ENCODE results near the gene KRT83. TPM values are rescaled to one million over a fixed set of nuclear protein-coding genes. Genes with fewer than 3 reads are reported as not detected.

Gene KRT83
- total and polyA plus RNA-seq, 10 of the 15 experiments (the other 5 are each of a cell fraction or from before 2014, with no cell fraction given) = not detected

DNA sequence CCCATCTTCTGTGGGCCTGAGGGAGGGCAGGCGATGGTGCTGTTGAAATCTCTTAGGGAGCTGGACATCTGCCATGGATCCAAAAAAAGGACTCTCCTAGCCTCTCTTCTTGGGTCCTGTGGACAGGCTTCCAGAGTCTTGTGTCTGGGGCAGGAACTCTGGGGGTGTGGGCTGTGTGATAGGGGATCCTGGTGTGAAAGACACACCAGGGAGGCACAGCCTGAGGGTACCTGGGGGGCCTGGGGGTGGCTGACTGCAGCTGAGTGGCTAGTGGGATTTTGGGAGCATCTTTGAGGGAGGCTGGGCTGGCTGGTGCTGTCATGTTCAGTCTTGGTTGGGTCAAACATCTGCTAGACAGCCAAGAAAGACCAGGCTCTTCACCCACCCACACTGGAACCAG lies 1.8 kb upstream of the KRT83 start:
- Histone ChIP-seq H3K79me2 (ENCODE audit: control insufficient read depth, insufficient read depth, low read length) (no peaks in the 10 kb centered on the region), H3K27me3 (replicated peaks in 1 of 2; ENCODE audit: control insufficient read depth in 2 of 2, insufficient read depth in 2 of 2, low read length in 1 of 2) (peaks cover 3 to 8% of the 10 kb centered on the region in 2 experiments), H3K4me1 (ENCODE audit: control insufficient read depth, insufficient read depth, low read length) (peaks cover 6% of the 10 kb centered on the region), H3K4me2 (ENCODE audit: control insufficient read depth, insufficient read depth) (no peak overlapping the region), H3K9me3 (replicated peaks; ENCODE audit: control insufficient read depth, insufficient read depth, low read length) (no peaks in the 10 kb centered on the region), H3K4me3 (no peak overlapping the region), H4K20me1 (ENCODE audit: control insufficient read depth, insufficient read depth) (no peaks in the 10 kb centered on the region), H3K9ac (ENCODE audit: control insufficient read depth, insufficient read depth, low read length) (no peak overlapping the region), H3K36me3 (ENCODE audit: control insufficient read depth in 2 of 2, insufficient read depth in 2 of 2, low read length in 1 of 2) (no peaks in the 10 kb centered on the region), H2AFZ (ENCODE audit: control insufficient read depth, low read depth, low read length) (no peak overlapping the region), H3K27ac (ENCODE audit: control insufficient read depth, insufficient read depth) (no peak overlapping the region)
- TF ChIP-seq, protein P1, sequence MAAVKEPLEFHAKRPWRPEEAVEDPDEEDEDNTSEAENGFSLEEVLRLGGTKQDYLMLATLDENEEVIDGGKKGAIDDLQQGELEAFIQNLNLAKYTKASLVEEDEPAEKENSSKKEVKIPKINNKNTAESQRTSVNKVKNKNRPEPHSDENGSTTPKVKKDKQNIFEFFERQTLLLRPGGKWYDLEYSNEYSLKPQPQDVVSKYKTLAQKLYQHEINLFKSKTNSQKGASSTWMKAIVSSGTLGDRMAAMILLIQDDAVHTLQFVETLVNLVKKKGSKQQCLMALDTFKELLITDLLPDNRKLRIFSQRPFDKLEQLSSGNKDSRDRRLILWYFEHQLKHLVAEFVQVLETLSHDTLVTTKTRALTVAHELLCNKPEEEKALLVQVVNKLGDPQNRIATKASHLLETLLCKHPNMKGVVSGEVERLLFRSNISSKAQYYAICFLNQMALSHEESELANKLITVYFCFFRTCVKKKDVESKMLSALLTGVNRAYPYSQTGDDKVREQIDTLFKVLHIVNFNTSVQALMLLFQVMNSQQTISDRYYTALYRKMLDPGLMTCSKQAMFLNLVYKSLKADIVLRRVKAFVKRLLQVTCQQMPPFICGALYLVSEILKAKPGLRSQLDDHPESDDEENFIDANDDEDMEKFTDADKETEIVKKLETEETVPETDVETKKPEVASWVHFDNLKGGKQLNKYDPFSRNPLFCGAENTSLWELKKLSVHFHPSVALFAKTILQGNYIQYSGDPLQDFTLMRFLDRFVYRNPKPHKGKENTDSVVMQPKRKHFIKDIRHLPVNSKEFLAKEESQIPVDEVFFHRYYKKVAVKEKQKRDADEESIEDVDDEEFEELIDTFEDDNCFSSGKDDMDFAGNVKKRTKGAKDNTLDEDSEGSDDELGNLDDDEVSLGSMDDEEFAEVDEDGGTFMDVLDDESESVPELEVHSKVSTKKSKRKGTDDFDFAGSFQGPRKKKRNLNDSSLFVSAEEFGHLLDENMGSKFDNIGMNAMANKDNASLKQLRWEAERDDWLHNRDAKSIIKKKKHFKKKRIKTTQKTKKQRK (IDR thresholded peaks at IDR 0.05; ENCODE audit: low read depth, low read length) = no peak
- TF ChIP-seq MTA2 (IDR thresholded peaks at IDR 0.05; ENCODE audit: low read depth) = no peak
- no peak for TF ChIP-seq HDGF (IDR thresholded peaks at IDR 0.05)
- no peak for TF ChIP-seq SMAD1 (IDR thresholded peaks at IDR 0.05; ENCODE audit: low read depth, partially characterized antibody)
- TF ChIP-seq POLR2A (IDR thresholded peaks at IDR 0.05; ENCODE audit: low read depth, low read length) = no peak
- TF ChIP-seq, protein P2, sequence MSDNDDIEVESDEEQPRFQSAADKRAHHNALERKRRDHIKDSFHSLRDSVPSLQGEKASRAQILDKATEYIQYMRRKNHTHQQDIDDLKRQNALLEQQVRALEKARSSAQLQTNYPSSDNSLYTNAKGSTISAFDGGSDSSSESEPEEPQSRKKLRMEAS (IDR thresholded peaks at IDR 0.05; ENCODE audit: low read depth, low read length) = no peak
- no peak for TF ChIP-seq NR2C1 (IDR thresholded peaks at IDR 0.05)
- no peak for TF ChIP-seq NFXL1 (IDR thresholded peaks at IDR 0.05; ENCODE audit: borderline replicate concordance)
- no peak for TF ChIP-seq TCF12 (IDR thresholded peaks at IDR 0.05; ENCODE audit: low read depth, low read length)
- TF ChIP-seq, protein P3, sequence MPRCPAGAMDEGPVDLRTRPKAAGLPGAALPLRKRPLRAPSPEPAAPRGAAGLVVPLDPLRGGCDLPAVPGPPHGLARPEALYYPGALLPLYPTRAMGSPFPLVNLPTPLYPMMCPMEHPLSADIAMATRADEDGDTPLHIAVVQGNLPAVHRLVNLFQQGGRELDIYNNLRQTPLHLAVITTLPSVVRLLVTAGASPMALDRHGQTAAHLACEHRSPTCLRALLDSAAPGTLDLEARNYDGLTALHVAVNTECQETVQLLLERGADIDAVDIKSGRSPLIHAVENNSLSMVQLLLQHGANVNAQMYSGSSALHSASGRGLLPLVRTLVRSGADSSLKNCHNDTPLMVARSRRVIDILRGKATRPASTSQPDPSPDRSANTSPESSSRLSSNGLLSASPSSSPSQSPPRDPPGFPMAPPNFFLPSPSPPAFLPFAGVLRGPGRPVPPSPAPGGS (IDR thresholded peaks at IDR 0.05; ENCODE audit: borderline replicate concordance, insufficient read depth, low read depth, low read length, poor library complexity, severe bottlenecking) = no peak
- TF ChIP-seq RAD21 (IDR thresholded peaks at IDR 0.05; ENCODE audit: insufficient read depth, low read depth, low read length) = no peak
- ChIA-PET RAD21 (ENCODE audit: unreplicated experiment) (no interaction called here), CTCF (no interaction called here), POLR2A (no interaction called here), SMC1A (ENCODE audit: uncharacterized antibody, unreplicated experiment) (interaction anchor here (0.6 kb wide), 1 partner anchor 237 kb away, joined by 3 read pairs; no protein-coding TSS in a partner anchor)
- no peak for FAIRE-seq
- intact Hi-C loops (cut with micrococcal nuclease; ENCODE audit: unreplicated experiment) (loop anchor here (10.0 kb wide), 1 partner anchor 108 kb away; no protein-coding TSS in a partner anchor), in situ Hi-C loops (cut with MboI) (loop anchor here (10.0 kb wide), 1 partner anchor 168 kb away; no protein-coding TSS in a partner anchor)
- DNase-seq (ENCODE audit: low read depth, low spot score) = no peak
- BruUV-seq (replicated peaks) = no TSS peak
- ATAC-seq = no peak
- 0% methylated on average over 1 of the region's 1 CpG for WGBS (ENCODE audit: insufficient coverage, insufficient replicate concordance, low lambda C conversion rate, missing lambda C conversion rate)

All from GM12878 (cell line).